ELF-1 (cell line): ENCODE data around the gene RGS3.
A peak's percentile ranks its signal among the peaks of the same experiment; 100 is the strongest.
"Not testable (repeated sequence)": the region's sequence is repeated elsewhere in the genome, so short reads cannot be mapped to it uniquely, and the experiment has no call there.

Experiments
- DNase-seq: peaks from one replicate; pipeline ENCODE4 v3.0.0-alpha.2; 2016; ENCODE audit warnings: low read depth, low spot score

The RGS3 gene

GRCh38 chr9:113463418-113464285, at the start of gene RGS3:
Gene RGS3, plus strand, starts transcription at chr9:113463727. Its CDS starts 76 bp downstream, at chr9:113463803.
- peak; percentile 84 for DNase-seq

DNA sequence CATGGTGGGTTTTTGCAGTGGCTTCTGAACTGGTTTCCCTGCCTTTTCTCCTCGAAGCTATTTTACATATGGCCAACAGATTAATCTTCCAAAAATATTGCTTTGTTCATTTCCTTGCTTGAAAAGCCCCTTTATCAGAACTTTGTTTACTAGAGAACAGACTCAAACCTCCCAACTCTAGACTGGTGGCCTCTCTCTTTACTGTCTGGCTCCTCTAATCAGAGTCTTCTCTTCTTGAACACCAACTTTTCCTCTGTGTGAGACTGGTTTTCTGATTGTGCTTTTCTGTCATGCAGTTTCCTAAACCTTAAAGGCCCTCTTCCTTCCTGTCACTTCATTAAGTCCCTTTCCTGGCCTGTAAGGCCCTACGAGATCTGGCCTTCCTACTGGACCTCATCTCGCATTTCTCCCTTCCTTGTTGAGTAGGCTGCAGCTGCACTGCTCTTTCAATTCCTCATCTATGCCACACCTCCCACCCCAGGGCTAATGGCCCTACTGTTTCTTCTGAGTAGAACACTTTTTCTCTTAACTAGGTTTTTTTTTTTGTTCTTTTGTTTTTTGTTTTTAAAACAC, 47.3 kb upstream of the RGS3 start:
- no peak for DNase-seq

GRCh38 chr9:113417370-113417769, 46.2 kb upstream of the RGS3 start:
- DNase-seq: no peak

DNA sequence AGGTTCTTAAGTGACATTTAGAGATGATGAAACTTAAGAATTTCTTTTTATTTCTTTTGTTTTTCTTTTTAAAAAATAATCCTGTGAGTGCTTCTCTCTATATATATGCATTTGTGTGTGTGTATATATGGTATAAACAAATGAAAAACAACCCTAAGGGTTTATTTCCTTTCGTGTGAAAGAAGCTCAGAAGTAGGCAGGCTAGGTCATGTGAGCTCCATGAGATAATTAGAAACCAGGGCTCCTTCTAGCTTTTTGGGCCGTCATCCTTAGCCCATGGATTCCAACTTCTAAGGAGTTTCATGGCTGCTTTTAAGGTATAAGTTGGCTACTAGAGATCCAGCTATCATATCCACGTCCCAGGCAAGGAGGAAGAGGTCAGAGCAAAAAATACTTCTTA, 41.8 kb upstream of the RGS3 start:
- no peak for DNase-seq

DNA sequence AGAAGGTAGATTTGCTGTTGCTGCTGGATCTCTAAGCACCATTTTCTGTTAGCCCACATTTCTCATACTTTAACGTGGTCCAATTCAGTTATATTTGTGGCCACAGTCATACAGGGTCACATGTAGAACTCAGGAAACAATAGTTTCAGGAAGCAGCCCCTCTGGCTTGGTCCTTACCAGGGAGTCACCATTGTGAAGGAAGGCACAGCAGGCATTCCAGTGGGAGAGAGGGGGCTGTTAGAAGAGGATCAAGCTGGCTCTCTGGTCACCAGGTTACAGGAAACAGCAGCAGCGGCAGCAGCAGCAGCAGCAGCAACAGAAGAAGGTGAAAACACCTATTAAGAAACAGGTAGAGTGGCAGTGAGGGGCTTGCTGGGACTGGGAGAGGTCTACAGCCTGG, 38.5 kb upstream of the RGS3 start:
- no peak for DNase-seq

DNA sequence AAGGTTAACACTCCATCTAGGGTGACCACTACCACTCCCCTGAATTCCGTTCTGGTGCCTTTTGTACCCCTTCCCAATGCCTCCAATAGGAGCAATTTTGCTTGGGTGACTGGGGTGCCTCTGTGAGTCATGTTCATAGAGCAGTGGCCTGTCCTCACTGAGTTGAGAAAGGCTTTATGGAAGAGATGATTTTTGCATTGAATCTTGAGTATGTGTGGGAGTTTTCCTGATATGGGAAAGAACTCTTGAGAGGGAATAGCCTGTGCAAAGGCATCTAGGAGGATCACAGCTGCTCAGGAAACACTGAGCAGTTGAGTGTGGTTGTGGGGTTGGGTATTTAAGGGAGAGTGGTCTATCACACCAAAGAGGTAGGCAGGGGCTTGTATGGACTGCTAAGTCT, 36.8 kb upstream of the RGS3 start:
- DNase-seq: no peak

DNA sequence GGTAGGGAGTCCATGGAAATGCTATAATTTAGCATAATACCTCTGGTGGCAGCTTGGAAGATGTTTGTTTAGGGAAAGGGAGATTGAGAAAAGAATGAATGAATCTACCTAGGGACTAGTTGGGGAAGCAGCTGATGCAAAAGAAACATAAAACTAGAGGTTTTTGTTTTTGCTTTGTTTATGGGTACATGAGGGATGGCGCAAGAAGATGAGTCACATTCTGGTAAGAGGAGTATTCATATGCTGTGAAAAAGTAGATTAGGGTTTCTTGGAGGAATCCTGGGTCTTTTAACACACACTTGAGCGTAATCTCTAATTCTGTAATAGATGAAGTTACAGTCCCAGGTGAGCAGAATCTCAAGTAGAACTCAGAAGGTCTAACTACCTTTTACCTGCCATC, 35.9 kb upstream of the RGS3 start:
- no peak for DNase-seq

- DNase-seq: no peak
Observed at GRCh38 chr9:113428062-113428615, 35.4 kb upstream of the RGS3 start.

DNA sequence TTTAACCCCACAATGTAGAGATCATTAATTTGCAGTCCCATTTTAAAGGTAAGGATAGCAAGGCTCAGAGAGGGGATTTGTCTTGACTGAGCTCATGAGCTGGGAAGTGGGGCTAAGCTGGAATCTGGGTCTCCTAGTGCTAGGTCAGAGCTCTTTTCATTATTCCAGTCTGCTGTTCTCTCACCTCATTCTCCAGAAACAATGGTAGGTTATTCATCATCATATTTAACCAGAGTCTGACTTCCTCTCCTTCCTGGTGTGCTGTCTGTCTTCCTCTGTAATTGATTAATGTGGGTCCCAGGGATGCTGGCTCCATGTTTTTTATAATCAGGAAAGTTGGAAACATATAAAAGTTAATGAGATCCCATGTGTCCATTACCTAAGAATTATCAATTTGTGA, 32.3 kb upstream of the RGS3 start:
- DNase-seq: no peak

DNA sequence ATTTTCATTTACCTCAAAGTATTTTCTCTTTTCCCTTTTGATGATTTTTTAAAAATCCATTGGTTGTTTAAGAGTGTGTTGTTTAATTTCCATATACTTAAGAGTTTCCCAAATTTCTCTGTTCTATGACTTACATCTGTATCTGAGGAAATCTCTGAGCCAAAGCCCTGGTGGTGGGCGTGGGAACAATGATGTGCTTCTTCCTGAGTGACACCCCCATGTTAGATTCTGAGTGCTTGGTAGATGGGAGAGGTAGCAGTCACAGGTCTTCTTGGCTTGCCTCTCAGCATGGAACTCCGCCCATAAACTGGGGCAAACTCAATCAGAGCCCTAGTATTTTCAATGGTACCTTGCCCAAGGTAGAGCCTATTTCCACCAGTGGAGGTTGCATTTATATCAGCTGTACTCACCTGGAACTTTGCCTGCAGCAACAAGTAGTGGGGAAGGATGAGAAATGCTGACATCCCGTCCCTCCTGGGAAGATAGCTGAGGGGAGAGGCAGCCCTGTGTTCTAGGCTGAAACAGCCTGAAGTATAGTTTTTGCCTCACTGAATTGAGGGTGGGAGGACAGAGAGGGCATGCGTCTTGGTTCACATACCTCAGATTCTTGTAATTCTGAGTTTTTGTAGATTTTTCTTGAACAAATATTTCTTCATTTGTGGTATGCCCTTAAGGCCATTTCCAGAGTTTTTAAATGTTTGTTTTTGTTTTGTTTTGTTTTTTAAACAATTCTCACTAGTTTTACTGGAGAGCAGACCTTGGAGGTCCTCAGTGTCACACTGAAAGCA, 26.6 kb upstream of the RGS3 start:
- DNase-seq: no peak

DNA sequence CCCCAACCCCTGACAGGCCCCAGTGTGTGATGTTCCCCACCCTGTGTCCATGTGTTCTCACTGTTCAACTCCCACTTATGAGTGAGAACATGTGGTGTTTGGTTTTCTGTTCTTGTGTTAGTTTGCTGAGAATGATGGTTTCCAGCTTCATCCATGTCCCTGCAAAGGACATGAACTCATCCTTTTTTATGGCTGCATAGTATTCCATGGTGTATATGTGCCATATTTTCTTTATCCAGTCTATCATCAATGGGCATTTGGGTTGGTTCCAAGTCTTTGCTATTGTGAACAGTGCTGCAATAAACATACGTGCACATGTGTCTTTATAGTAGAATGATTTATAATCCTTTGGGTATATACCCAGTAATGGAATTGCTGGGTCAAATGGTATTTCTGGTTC, 25.8 kb upstream of the RGS3 start:
- DNase-seq: not testable (repeated sequence)

GRCh38 chr9:113444736-113445135, 18.8 kb upstream of the RGS3 start:
- no peak for DNase-seq

DNA sequence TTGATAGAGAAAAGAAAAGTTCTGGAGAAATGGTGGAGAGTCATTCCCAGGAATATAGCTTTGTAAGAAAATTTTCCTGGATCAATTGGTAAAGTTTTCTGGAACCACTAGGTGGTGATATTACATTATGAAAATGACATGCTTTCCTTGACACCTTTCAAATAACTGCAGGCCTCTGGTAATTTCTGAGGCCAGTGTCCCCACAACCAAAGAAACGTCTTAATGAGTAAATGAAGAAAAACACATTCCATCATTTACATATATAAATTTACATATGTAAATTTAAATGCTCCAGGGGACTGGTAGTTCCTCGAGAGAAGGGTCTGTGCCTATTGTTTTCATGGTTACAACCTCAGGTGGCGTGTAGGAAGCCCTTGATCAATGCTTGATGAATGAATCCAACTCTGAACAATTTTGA, 17.2 kb upstream of the RGS3 start:
- peak; percentile 19 for DNase-seq

DNA sequence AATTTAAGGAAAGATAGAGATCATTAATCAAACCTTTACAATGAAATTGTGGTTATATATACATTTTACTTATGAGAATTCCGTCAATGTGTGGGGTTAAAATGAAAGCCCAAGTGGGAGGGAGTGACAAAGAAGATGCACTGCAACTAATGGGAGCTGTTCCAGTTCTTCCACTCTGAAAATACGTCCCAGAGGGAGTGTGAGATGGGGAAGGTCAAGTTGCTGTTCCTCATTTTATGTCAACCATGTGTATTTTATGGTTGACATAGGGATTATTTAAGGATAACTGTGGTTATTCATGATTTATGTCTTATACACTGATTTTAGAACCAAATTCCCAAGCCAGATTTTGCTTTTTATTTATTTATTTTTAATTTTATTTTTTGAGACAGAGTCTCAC, 14.2 kb upstream of the RGS3 start:
- DNase-seq: no peak

- DNase-seq: no peak
Observed at GRCh38 chr9:113452113-113452605, 11.4 kb upstream of the RGS3 start.

DNA sequence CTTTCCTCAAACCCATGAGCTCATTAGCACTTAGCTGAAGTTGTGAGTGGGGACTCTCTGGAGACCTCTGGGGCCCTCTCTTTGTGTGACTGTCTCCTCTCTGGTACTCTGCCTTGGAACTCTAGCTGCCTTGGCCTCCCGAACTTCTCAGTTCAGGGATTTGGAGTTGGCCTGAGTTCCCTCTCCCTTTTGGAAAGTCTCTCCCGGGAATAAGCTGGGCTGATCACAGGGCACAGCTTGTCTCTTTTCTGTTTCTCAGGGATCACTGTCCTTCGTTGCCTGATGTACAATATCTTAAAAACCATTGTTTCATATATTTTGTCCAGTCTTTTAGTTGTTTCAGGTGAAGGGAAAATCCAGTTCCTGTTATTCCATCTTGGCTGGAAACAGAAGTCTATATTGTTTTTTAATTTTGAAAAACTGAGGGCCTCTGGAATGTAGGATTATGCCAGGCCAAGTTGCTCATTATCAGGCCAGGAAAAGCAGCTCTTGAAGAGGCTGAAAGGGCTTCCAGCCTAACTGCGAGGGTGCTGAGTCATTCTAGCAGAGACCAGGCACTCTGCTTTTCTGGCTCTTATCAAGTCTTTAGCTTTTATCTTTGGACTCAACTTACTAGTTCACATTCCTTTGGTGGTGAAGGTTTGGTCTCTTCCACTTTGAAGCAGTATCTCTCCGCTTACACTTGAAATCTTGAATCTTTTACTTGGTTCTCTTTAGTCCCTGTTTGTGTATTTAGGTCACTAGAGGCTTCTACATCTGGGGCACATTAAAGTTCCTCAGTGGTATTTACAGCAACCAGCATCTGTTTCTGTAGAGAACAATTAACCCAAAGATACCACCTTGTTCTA, 8.4 kb upstream of the RGS3 start:
- DNase-seq: peak; percentile 87

DNA sequence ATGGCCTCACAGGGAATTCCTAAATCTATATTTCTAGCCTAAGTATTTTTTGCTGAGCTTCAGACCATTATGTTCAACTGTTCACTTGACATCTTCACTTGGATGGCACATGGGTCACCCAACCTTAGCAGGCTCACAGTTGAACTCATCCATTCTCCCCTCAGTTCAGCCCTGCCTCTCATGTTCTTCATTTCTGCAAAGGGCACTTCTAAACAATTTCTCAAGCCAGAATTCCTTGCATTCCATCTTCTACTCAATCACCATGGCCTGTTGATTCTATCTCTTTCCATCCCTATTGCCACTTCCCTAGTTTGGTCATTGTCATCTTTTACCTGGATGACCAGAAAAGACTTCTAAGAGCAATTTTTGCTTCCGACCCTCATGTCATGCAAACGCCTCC, 7.3 kb upstream of the RGS3 start:
- DNase-seq: peak; percentile 19

GRCh38 chr9:113461285-113461684, 2.2 kb upstream of the RGS3 start:
- no peak for DNase-seq

GRCh38 chr9:113461943-113462342, 1.6 kb upstream of the RGS3 start:
- no peak for DNase-seq

DNA sequence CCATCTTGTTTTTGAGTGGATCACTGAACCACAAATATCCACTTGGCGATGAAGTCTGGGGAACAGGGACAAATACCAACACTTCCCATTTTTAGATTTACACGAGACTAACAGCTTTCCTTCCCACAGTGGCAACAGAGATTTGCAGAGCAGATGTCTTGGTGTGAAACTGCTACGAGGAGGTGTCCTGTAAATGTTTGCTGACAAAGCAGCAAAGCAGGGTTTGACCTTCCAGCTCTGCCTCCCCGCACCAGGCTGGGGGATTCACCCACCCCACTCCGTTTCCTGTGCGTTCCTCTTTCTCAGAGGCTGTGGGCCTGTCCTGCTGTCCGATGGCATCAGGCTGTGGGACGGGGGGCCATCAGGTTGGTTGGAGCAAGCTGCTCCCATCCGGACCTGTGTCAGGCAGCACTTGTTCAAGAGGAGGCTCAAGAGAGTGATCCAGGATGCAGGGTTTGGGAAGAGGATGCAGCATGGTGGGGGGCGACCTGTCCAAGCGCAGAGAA, 693 bp upstream of the RGS3 start:
- DNase-seq: no peak

DNA sequence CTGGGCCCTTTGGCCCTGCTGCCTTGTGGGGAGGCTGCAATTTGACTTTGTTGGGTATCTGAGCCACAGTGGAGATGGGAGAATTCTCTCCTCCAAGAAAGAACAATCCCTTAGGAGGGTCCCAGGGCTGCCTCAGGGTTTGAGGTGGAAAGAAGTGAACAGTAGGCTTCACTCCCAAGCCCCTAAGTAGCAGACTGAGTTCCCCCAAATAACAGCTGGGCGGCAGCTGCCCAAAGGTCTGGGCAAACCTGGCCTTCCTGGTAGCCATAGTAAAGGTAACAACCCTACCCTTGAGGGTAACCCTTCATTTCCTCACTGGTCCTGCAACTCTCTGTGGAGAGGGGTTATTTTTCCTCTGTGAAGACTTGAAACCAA, 746 bp downstream of the RGS3 start:
- DNase-seq: no peak
